SH-SY5Y (cell line): Measurements from ENCODE around the gene OVOL3.

Source experiments
- GATA2 ChIP-seq: IDR thresholded peaks from 2 replicates; pipeline ENCODE4 v1.6.1; 2011; ENCODE audit warnings: mild to moderate bottlenecking, low read depth, low read length
- GATA3 ChIP-seq: IDR thresholded peaks from 2 replicates; pipeline ENCODE4 v1.6.1; 2011; ENCODE audit warnings: low read depth, mild to moderate bottlenecking, low read length, moderate library complexity

DNA sequence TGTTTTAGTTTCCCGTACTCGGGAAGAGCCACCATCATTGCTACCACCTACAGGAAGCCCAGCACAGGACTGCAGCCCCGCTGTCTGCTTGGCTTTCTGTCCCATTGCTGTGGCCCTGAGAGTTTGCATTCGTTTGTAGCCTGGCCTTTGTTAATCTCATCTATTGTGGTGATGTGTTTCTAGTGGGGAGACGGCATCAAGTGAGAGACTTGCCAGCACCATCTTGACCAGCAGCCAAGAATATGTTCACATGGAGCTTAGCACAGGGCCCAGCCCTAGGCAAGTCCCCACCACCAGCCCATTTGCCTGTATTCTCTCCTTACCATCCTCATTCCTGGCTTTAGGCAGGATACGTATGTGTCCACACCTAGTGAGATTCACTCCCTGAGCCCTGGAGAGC, 17.3 kb upstream of the OVOL3 start:
- no peak for TF ChIP-seq GATA2
- TF ChIP-seq GATA3: no peak
